Panc1 (cell line): ENCODE results near the gene MOAP1. TPM values are rescaled to one million over a fixed set of nuclear protein-coding genes. Genes with fewer than 3 reads are reported as not detected.
"Not testable (repeated sequence)": the region's sequence is repeated elsewhere in the genome, so short reads cannot be mapped to it uniquely, and the experiment has no call there.

ENCODE experiments used
- ATAC-seq: fragments of 200-7000 bp; cut with Tn5 transposase; 2 replicates; pipeline ENCODE4 v1.9.1; 2020; ENCODE audit warnings: mild to moderate bottlenecking, moderate library complexity
- BruUV-seq: library from RNA; stranded (reverse); fragments of 400-500 nt; replicated peaks from 2 replicates; lab custom pipeline; 2021; lab: Mats Ljungman, UMichigan
- CTCF ChIA-PET: fragments of 300-600 bp; sonication (Branson Sonifier 250); formaldehyde crosslinking; loops from one replicate; lab custom pipeline; 2022; ENCODE audit warnings: antibody characterized with exemption; lab: Charles Lee
- POLR2A ChIA-PET: fragments of 300-600 bp; sonication (Branson Sonifier 250); formaldehyde crosslinking; loops from one replicate; lab custom pipeline; 2022; ENCODE audit warnings: antibody characterized with exemption; lab: Charles Lee
- DNase-seq: peaks from one replicate; pipeline ENCODE4 v3.0.0-alpha.2; 2010; ENCODE audit warnings: low read depth, low spot score
- H3K27ac ChIP-seq: 2 replicates; pipeline ENCODE4 v1.5.1; 2011; ENCODE audit warnings: mild to moderate bottlenecking, low read length, inconsistent platforms
- H3K27me3 ChIP-seq: fragments of 200-500 bp; sonication (Bioruptor generic); 2 replicates; pipeline ENCODE4 v1.6.0; 2014; ENCODE audit warnings: low read length, inconsistent platforms; ENCODE audit not compliant: control insufficient read depth, insufficient read depth
- H3K36me3 ChIP-seq: fragments of 200-500 bp; sonication (Bioruptor generic); 2 replicates; pipeline ENCODE4 v1.5.1; 2014; ENCODE audit warnings: inconsistent platforms, mild to moderate bottlenecking, low read length, moderate library complexity; ENCODE audit not compliant: control insufficient read depth, insufficient read depth
- H3K4me1 ChIP-seq: 2 replicates; pipeline ENCODE4 v1.5.1; 2011; ENCODE audit warnings: inconsistent platforms, mild to moderate bottlenecking, low read length, moderate library complexity; ENCODE audit not compliant: control insufficient read depth, insufficient read depth
- H3K4me3 ChIP-seq, 2 experiments: 2 replicates each; pipeline ENCODE4 v1.5.1; 2011 to 2012; ENCODE audit warnings: low read depth in 2 of 2, low read length in 2 of 2, mild to moderate bottlenecking in 2 of 2, inconsistent platforms in 1 of 2, moderate library complexity in 1 of 2
- H3K9me3 ChIP-seq: fragments of 200-500 bp; sonication (Bioruptor generic); 2 replicates; pipeline ENCODE4 v1.5.1; 2014; ENCODE audit warnings: low read depth, mild to moderate bottlenecking, inconsistent platforms, low read length, moderate library complexity; ENCODE audit not compliant: control insufficient read depth, insufficient read depth
- POLR2AphosphoS5 ChIP-seq: IDR thresholded peaks from 2 replicates; pipeline ENCODE4 v1.6.1; 2012; ENCODE audit warnings: mild to moderate bottlenecking, low read depth, low read length, moderate library complexity
- SIN3A ChIP-seq: IDR thresholded peaks from 2 replicates; pipeline ENCODE4 v1.6.1; 2012; ENCODE audit warnings: low read depth, mild to moderate bottlenecking, low read length, moderate library complexity, borderline replicate concordance; ENCODE audit not compliant: insufficient read depth
- TCF7L2 ChIP-seq: IDR thresholded peaks from 2 replicates; pipeline ENCODE4 v1.6.1; 2011; ENCODE audit warnings: mild to moderate bottlenecking, low read depth, low read length, inconsistent platforms
- in situ Hi-C: cut with HindIII; loops from 2 replicates; pipeline ENCODE4 v1.10.0; 2016; ENCODE audit warnings: low sequenced_read_pairs, low pct_unique_long_range_greater_than_20kb
- intact Hi-C: fragments of 100-400 bp; cut with micrococcal nuclease; formaldehyde crosslinking; loops from one replicate; pipeline ENCODE4 v1.10.0; 2022; ENCODE audit not compliant: unreplicated experiment
- total RNA-seq: library from RNA; stranded (reverse); gene quantifications from one replicate; pipeline ENCODE4 v1.2.1, GENCODE V29; 2021; ENCODE audit not compliant: unreplicated experiment
- TF ChIP-seq, protein P1 (sequence below): fragments of 450-650 bp; IDR thresholded peaks from 2 replicates; pipeline ENCODE4 v1.5.1; 2017; ENCODE audit warnings: mild to moderate bottlenecking
- TF ChIP-seq, protein P2 (sequence below), 2 experiments: IDR thresholded peaks; 2 replicates each; pipeline ENCODE4 v1.6.1; 2011 to 2012; ENCODE audit warnings: low read depth in 2 of 2, control low read depth in 1 of 2, low read length in 1 of 2, mild to moderate bottlenecking in 1 of 2, moderate library complexity in 1 of 2; ENCODE audit not compliant: insufficient read depth in 1 of 2

MOAP1 gene
- total RNA-seq, 1 experiment from 2014 or later = 6.9 TPM

DNA sequence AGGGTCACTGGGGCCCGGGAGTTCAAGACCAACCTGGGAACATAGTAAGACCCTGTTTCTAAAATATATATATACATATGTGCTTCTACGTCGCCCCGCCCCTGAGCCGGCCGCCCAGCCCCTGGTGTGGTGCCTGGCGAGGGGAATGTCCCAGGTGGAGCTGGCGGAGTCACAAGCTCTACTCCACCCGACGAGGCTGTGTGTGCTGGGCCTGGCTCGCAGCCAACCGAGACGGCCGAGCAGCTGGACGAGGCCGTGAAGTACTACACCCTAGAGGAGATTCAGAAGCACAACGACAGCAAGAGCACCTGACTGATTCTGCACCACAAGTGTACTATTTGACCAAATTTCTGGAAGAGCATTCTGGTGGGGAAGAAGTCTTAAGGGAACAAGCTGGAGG, 46.8 kb downstream of the MOAP1 start:
- CTCF ChIA-PET = interaction anchor here (1.3 kb wide), 1 partner anchor 24 kb away, joined by 8 read pairs; no protein-coding TSS in a partner anchor
- Histone ChIP-seq H3K27me3 (no peaks in the 10 kb centered on the region), H3K4me1 (no peaks in the 10 kb centered on the region), H3K27ac (no peak overlapping the region), H3K4me3 (no peak overlapping the region), H3K9me3 (no peaks in the 10 kb centered on the region), H3K36me3 (no peaks in the 10 kb centered on the region)
- DNase-seq = no peak
- no peak for TF ChIP-seq TCF7L2
- TF ChIP-seq, protein P1, sequence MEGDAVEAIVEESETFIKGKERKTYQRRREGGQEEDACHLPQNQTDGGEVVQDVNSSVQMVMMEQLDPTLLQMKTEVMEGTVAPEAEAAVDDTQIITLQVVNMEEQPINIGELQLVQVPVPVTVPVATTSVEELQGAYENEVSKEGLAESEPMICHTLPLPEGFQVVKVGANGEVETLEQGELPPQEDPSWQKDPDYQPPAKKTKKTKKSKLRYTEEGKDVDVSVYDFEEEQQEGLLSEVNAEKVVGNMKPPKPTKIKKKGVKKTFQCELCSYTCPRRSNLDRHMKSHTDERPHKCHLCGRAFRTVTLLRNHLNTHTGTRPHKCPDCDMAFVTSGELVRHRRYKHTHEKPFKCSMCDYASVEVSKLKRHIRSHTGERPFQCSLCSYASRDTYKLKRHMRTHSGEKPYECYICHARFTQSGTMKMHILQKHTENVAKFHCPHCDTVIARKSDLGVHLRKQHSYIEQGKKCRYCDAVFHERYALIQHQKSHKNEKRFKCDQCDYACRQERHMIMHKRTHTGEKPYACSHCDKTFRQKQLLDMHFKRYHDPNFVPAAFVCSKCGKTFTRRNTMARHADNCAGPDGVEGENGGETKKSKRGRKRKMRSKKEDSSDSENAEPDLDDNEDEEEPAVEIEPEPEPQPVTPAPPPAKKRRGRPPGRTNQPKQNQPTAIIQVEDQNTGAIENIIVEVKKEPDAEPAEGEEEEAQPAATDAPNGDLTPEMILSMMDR = no peak
- TF ChIP-seq POLR2AphosphoS5 = no peak
- TF ChIP-seq, protein P2, sequence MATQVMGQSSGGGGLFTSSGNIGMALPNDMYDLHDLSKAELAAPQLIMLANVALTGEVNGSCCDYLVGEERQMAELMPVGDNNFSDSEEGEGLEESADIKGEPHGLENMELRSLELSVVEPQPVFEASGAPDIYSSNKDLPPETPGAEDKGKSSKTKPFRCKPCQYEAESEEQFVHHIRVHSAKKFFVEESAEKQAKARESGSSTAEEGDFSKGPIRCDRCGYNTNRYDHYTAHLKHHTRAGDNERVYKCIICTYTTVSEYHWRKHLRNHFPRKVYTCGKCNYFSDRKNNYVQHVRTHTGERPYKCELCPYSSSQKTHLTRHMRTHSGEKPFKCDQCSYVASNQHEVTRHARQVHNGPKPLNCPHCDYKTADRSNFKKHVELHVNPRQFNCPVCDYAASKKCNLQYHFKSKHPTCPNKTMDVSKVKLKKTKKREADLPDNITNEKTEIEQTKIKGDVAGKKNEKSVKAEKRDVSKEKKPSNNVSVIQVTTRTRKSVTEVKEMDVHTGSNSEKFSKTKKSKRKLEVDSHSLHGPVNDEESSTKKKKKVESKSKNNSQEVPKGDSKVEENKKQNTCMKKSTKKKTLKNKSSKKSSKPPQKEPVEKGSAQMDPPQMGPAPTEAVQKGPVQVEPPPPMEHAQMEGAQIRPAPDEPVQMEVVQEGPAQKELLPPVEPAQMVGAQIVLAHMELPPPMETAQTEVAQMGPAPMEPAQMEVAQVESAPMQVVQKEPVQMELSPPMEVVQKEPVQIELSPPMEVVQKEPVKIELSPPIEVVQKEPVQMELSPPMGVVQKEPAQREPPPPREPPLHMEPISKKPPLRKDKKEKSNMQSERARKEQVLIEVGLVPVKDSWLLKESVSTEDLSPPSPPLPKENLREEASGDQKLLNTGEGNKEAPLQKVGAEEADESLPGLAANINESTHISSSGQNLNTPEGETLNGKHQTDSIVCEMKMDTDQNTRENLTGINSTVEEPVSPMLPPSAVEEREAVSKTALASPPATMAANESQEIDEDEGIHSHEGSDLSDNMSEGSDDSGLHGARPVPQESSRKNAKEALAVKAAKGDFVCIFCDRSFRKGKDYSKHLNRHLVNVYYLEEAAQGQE (IDR thresholded peaks at IDR 0.05; ENCODE audit: insufficient read depth in 1 of 2, low read depth in 2 of 2, low read length in 1 of 2) = no peak
- TF ChIP-seq SIN3A = no peak
- POLR2A ChIA-PET = no interaction called here
- BruUV-seq = no TSS peak
- in situ Hi-C loops (no loop called here), intact Hi-C loops (loop anchor here (10.0 kb wide), 1 partner anchor 183 kb away; no protein-coding TSS in a partner anchor)
- no peak for ATAC-seq

DNA sequence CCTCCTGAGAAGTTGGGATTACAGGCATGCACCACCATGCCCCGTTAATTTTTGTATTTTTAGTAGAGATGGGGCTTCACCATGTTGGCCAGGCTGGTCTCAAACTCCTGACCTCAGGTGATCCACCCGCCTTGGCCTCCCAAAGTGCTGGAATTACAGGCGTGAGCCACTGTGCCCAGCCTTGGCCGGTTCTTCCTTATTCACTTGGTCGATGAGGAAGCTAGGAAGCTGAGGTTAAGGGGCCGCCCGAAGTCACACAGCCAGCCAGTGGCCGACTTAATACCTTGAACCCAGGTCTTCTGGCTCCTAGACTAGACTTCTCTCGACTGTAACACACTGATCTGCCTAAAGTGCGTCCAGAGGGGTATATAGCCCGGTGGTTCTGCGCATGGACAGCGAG, 48.2 kb downstream of the MOAP1 start:
- ATAC-seq, H3K4me3 ChIP-seq, BruUV-seq, in situ Hi-C loops, H3K27ac ChIP-seq, DNase-seq, CTCF ChIA-PET, H3K9me3 ChIP-seq, H3K27me3 ChIP-seq, H3K4me1 ChIP-seq, POLR2A ChIA-PET, H3K36me3 ChIP-seq: not testable (repeated sequence)
- intact Hi-C loops = loop anchor here (10.0 kb wide), 1 partner anchor 182 kb away; no protein-coding TSS in a partner anchor

DNA sequence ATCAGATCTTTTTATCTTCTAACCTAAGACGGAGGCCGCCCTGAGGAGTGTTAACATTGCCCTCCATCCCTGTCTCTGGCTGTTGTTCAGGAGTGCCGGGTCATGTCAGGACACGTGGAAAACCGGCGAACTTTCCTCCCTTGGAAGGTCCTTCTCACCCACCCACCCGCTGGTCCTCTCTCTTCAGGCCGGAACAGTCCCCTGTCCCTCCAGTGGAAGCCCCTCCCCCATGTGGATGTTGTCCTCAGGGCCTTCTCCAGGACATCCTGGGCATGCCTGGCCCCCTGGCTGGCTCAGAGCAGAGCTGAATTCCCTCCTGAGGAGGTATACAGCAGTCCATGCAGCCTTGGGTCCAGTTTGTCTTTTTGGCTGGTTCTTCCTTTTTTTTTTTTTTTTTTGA, 48.7 kb downstream of the MOAP1 start:
- H3K36me3 ChIP-seq = no peaks in the 10 kb centered on the region
- no peaks in the 10 kb centered on the region for H3K9me3 ChIP-seq
- TF ChIP-seq, protein P2 (IDR thresholded peaks at IDR 0.05; ENCODE audit: insufficient read depth in 1 of 2, low read depth in 2 of 2, low read length in 1 of 2) = no peak
- TF ChIP-seq, protein P1 = no peak
- no peak for TF ChIP-seq TCF7L2
- no peak for TF ChIP-seq POLR2AphosphoS5
- TF ChIP-seq SIN3A = no peak
- intact Hi-C loops = loop anchor here (10.0 kb wide), 1 partner anchor 181 kb away; no protein-coding TSS in a partner anchor
- ATAC-seq (no peak), DNase-seq (no peak)
- POLR2A ChIA-PET = no interaction called here
- CTCF ChIA-PET = no interaction called here
- no peaks in the 10 kb centered on the region for H3K4me1 ChIP-seq
- H3K27me3 ChIP-seq = no peaks in the 10 kb centered on the region
- H3K27ac ChIP-seq = no peak overlapping the region
- in situ Hi-C loops = no loop called here
- BruUV-seq = no TSS peak
- no peak overlapping the region for H3K4me3 ChIP-seq
